Measurements from ENCODE around the gene SEMA3B.

DNA sequence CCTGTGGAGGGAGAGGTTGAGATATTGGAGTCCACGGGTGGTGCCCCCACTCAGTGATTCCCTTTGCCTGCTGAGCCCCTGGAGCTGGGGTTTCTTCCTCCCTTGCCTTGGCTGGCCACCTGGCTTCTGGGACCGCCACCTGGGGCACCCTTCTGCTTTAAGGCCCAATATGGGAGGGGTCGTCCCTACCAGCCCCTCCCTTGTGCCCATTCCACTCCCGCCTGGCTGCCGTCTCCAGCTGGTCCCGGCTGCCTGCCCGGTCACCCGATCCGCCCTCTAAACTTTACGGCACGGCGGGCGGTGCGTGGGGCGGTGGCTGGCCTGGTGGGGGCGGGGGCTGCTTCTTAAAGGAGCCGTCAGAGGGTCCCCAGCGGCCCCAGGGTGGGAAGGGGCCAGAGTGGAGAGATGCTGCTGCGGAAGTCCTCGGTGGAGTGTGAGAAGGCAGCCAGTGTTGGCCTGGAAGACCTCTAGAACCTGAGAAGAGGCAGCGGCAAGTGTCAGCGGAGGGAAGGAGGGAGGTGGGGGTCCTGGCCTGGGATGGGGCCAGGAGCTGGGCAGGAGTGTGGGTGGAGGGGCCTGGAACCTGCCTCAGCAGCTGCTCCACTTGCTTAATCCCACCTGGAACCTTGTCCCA, 1.6 kb upstream of the SEMA3B start:
- no peak for TF ChIP-seq EZH2phosphoT487 (IDR thresholded peaks at IDR 0.05; ENCODE audit: low read depth, severe bottlenecking, unreplicated experiment)
- no peak for TF ChIP-seq CTCF (IDR thresholded peaks at IDR 0.05; ENCODE audit: poor library complexity)
- no peak for TF ChIP-seq EZH2 (IDR thresholded peaks at IDR 0.05; ENCODE audit: borderline replicate concordance)

Measured in hepatocyte (in vitro differentiated cells).